ENCODE data around the gene CYTH4. TPM values are rescaled to one million over a fixed set of nuclear protein-coding genes. Genes with fewer than 3 reads are reported as not detected.

The CYTH4 gene
- total RNA-seq, 1 donor from 2014 or later = 57.1 TPM

- Mint-ChIP-seq H3K4me3 (peak overlapping the region; percentile 86), H3K9me3 (peaks cover 17% of the 10 kb centered on the region), H3K4me1 (ENCODE audit: low read depth) (peaks cover 24% of the 10 kb centered on the region), H3K27me3 (ENCODE audit: insufficient read depth) (peaks cover 4% of the 10 kb centered on the region), H3K27ac (peak overlapping the region; percentile 96), H3K36me3 (ENCODE audit: low read depth) (peaks cover 3% of the 10 kb centered on the region)
- intact Hi-C loops (cut with micrococcal nuclease) = loop anchor here (1.0 to 2.0 kb wide), 5 partner anchors 15 to 300 kb away; partner anchors contain the start of gene CYTH4
- DNase-seq (ENCODE audit: low spot score) = peak; percentile 74
Observed at GRCh38 chr22:37267135-37267587, 15.1 kb upstream of the CYTH4 start.

GRCh38 chr22:37267661-37268413, 14.5 kb upstream of the CYTH4 start:
- peaks cover 24% of the 10 kb centered on the region for H3K4me1 Mint-ChIP-seq (ENCODE audit: low read depth)

GRCh38 chr22:37269936-37270678, 12.2 kb upstream of the CYTH4 start:
- Mint-ChIP-seq H3K36me3 (ENCODE audit: low read depth) (peaks cover 3% of the 10 kb centered on the region), H3K27ac (no peak overlapping the region), H3K4me3 (no peak overlapping the region), H3K9me3 (peaks cover under 1% of the 10 kb centered on the region), H3K4me1 (ENCODE audit: low read depth) (peaks cover 43% of the 10 kb centered on the region), H3K27me3 (ENCODE audit: insufficient read depth) (peaks cover 4% of the 10 kb centered on the region)
- DNase-seq (ENCODE audit: low spot score) = no peak
- intact Hi-C loops (cut with micrococcal nuclease) = no loop called here

More at GRCh38 chr22:37267661-37268413, 14.5 kb upstream of the CYTH4 start:
- DNase-seq (ENCODE audit: low spot score) = no peak
- Mint-ChIP-seq H3K27me3 (ENCODE audit: insufficient read depth) (peaks cover 4% of the 10 kb centered on the region), H3K4me3 (peak overlapping the region; percentile 86), H3K36me3 (ENCODE audit: low read depth) (peaks cover 3% of the 10 kb centered on the region), H3K27ac (peak overlapping the region; percentile 96), H3K9me3 (peaks cover 17% of the 10 kb centered on the region)
- intact Hi-C loops (cut with micrococcal nuclease) = loop anchor here (1.0 to 2.0 kb wide), 5 partner anchors 14 to 299 kb away; partner anchors contain the start of gene CYTH4

- no peak for DNase-seq (ENCODE audit: low spot score)
- no peak overlapping the region for H3K27ac Mint-ChIP-seq
- peaks cover 4% of the 10 kb centered on the region for H3K9me3 Mint-ChIP-seq
- H3K4me3 Mint-ChIP-seq = no peak overlapping the region
- H3K27me3 Mint-ChIP-seq (ENCODE audit: insufficient read depth) = peaks cover 4% of the 10 kb centered on the region
- intact Hi-C loops (cut with micrococcal nuclease) = no loop called here
- peaks cover 53% of the 10 kb centered on the region for H3K4me1 Mint-ChIP-seq (ENCODE audit: low read depth)
- no peaks in the 10 kb centered on the region for H3K36me3 Mint-ChIP-seq (ENCODE audit: low read depth)
Observed at GRCh38 chr22:37270928-37271650, 11.2 kb upstream of the CYTH4 start.

- no peak for DNase-seq (ENCODE audit: low spot score)
- H3K36me3 Mint-ChIP-seq (ENCODE audit: low read depth) = no peaks in the 10 kb centered on the region
Observed at GRCh38 chr22:37273126-37273845, 9.0 kb upstream of the CYTH4 start.

GRCh38 chr22:37273846-37274225, 8.5 kb upstream of the CYTH4 start:
- Mint-ChIP-seq H3K4me3 (peak overlapping the region; percentile 15), H3K27me3 (ENCODE audit: insufficient read depth) (peaks cover 4% of the 10 kb centered on the region), H3K27ac (peak overlapping the region; percentile 72), H3K36me3 (ENCODE audit: low read depth) (no peaks in the 10 kb centered on the region), H3K9me3 (peaks cover 5% of the 10 kb centered on the region), H3K4me1 (ENCODE audit: low read depth) (peaks cover 50% of the 10 kb centered on the region)
- DNase-seq (ENCODE audit: low spot score) = no peak
- intact Hi-C loops (cut with micrococcal nuclease) = loop anchor here (2.0 kb wide), 1 partner anchor 55 kb away; no protein-coding TSS in a partner anchor

More at GRCh38 chr22:37273126-37273845, 9.0 kb upstream of the CYTH4 start:
- H3K27ac Mint-ChIP-seq = peak overlapping the region; percentile 72
- peak overlapping the region; percentile 15 for H3K4me3 Mint-ChIP-seq
- intact Hi-C loops (cut with micrococcal nuclease) = no loop called here
- H3K9me3 Mint-ChIP-seq = peaks cover 5% of the 10 kb centered on the region
- H3K4me1 Mint-ChIP-seq (ENCODE audit: low read depth) = peaks cover 45% of the 10 kb centered on the region
- peaks cover 4% of the 10 kb centered on the region for H3K27me3 Mint-ChIP-seq (ENCODE audit: insufficient read depth)

GRCh38 chr22:37274380-37274862, 7.9 kb upstream of the CYTH4 start:
- H3K27ac Mint-ChIP-seq = no peak overlapping the region
- H3K9me3 Mint-ChIP-seq = peaks cover 5% of the 10 kb centered on the region
- peaks cover 50% of the 10 kb centered on the region for H3K4me1 Mint-ChIP-seq (ENCODE audit: low read depth)
- intact Hi-C loops (cut with micrococcal nuclease) = loop anchor here (2.0 kb wide), 1 partner anchor 56 kb away; no protein-coding TSS in a partner anchor
- no peak overlapping the region for H3K4me3 Mint-ChIP-seq
- H3K36me3 Mint-ChIP-seq (ENCODE audit: low read depth) = no peaks in the 10 kb centered on the region
- no peak for DNase-seq (ENCODE audit: low spot score)
- H3K27me3 Mint-ChIP-seq (ENCODE audit: insufficient read depth) = peaks cover 4% of the 10 kb centered on the region

- H3K9me3 Mint-ChIP-seq = peaks cover 5% of the 10 kb centered on the region
- H3K4me1 Mint-ChIP-seq (ENCODE audit: low read depth) = peaks cover 46% of the 10 kb centered on the region
- H3K27ac Mint-ChIP-seq = peak overlapping the region; percentile 87
- H3K36me3 Mint-ChIP-seq (ENCODE audit: low read depth) = no peaks in the 10 kb centered on the region
- no peak for DNase-seq (ENCODE audit: low spot score)
- no peak overlapping the region for H3K4me3 Mint-ChIP-seq
- H3K27me3 Mint-ChIP-seq (ENCODE audit: insufficient read depth) = peaks cover 4% of the 10 kb centered on the region
- intact Hi-C loops (cut with micrococcal nuclease) = loop anchor here (1.0 to 2.0 kb wide), 3 partner anchors 8 to 56 kb away; no protein-coding TSS in a partner anchor
Observed at GRCh38 chr22:37275134-37275533, 7.2 kb upstream of the CYTH4 start.

GRCh38 chr22:37275622-37276021, 6.7 kb upstream of the CYTH4 start:
- intact Hi-C loops (cut with micrococcal nuclease) = loop anchor here (1.0 to 2.0 kb wide), 3 partner anchors 8 to 57 kb away; no protein-coding TSS in a partner anchor
- peak overlapping the region; percentile 87 for H3K27ac Mint-ChIP-seq
- H3K9me3 Mint-ChIP-seq = peaks cover 5% of the 10 kb centered on the region
- DNase-seq (ENCODE audit: low spot score) = peak; percentile 50
- no peaks in the 10 kb centered on the region for H3K27me3 Mint-ChIP-seq (ENCODE audit: insufficient read depth)
- peak overlapping the region; percentile 66 for H3K4me3 Mint-ChIP-seq
- peaks cover 45% of the 10 kb centered on the region for H3K4me1 Mint-ChIP-seq (ENCODE audit: low read depth)
- H3K36me3 Mint-ChIP-seq (ENCODE audit: low read depth) = no peaks in the 10 kb centered on the region

GRCh38 chr22:37276776-37277175, 5.5 kb upstream of the CYTH4 start:
- Mint-ChIP-seq H3K36me3 (ENCODE audit: low read depth) (no peaks in the 10 kb centered on the region), H3K4me3 (peak overlapping the region; percentile 13), H3K27me3 (ENCODE audit: insufficient read depth) (no peaks in the 10 kb centered on the region), H3K27ac (peak overlapping the region; percentile 16), H3K4me1 (ENCODE audit: low read depth) (peaks cover 51% of the 10 kb centered on the region), H3K9me3 (peaks cover 5% of the 10 kb centered on the region)
- no peak for DNase-seq (ENCODE audit: low spot score)
- intact Hi-C loops (cut with micrococcal nuclease) = no loop called here

- Mint-ChIP-seq H3K4me3 (no peak overlapping the region), H3K36me3 (ENCODE audit: low read depth) (peaks cover 2% of the 10 kb centered on the region), H3K27ac (no peak overlapping the region), H3K4me1 (ENCODE audit: low read depth) (peaks cover 58% of the 10 kb centered on the region), H3K27me3 (ENCODE audit: insufficient read depth) (no peaks in the 10 kb centered on the region), H3K9me3 (peaks cover 5% of the 10 kb centered on the region)
- no peak for DNase-seq (ENCODE audit: low spot score)
- intact Hi-C loops (cut with micrococcal nuclease) = no loop called here
Observed at GRCh38 chr22:37277384-37277783, 4.9 kb upstream of the CYTH4 start.

- Mint-ChIP-seq H3K27me3 (ENCODE audit: insufficient read depth) (no peaks in the 10 kb centered on the region), H3K4me1 (ENCODE audit: low read depth) (peaks cover 63% of the 10 kb centered on the region), H3K36me3 (ENCODE audit: low read depth) (peaks cover 4% of the 10 kb centered on the region), H3K27ac (no peak overlapping the region), H3K4me3 (no peak overlapping the region), H3K9me3 (peaks cover 5% of the 10 kb centered on the region)
- no peak for DNase-seq (ENCODE audit: low spot score)
- intact Hi-C loops (cut with micrococcal nuclease) = no loop called here
Observed at GRCh38 chr22:37278261-37278660, 4.0 kb upstream of the CYTH4 start.

Data from activated T-helper 1 cell treated with anti-CD3 and anti-CD28 coated beads, Interleukin-12 subunit alpha, Interleukin-12 subunit beta, Interleukin-2, Interleukin-4 antibody, amounts not matched to agents 30 ng/mL and 10 ng/mL and 1 ng/mL, durations not matched to agents 14 hours and 24 hours and 36 hours (primary cell).